ENCODE results near the gene PEDS1. TPM values are rescaled to one million over a fixed set of nuclear protein-coding genes. Genes with fewer than 3 reads are reported as not detected.
"Not testable (repeated sequence)": the region's sequence is repeated elsewhere in the genome, so short reads cannot be mapped to it uniquely, and the experiment has no call there.

PEDS1 gene
- total RNA-seq (2014; rRNA removed; shearing (Covaris generic)) = 49.6 and 61.9 TPM in 2 replicates

DNA sequence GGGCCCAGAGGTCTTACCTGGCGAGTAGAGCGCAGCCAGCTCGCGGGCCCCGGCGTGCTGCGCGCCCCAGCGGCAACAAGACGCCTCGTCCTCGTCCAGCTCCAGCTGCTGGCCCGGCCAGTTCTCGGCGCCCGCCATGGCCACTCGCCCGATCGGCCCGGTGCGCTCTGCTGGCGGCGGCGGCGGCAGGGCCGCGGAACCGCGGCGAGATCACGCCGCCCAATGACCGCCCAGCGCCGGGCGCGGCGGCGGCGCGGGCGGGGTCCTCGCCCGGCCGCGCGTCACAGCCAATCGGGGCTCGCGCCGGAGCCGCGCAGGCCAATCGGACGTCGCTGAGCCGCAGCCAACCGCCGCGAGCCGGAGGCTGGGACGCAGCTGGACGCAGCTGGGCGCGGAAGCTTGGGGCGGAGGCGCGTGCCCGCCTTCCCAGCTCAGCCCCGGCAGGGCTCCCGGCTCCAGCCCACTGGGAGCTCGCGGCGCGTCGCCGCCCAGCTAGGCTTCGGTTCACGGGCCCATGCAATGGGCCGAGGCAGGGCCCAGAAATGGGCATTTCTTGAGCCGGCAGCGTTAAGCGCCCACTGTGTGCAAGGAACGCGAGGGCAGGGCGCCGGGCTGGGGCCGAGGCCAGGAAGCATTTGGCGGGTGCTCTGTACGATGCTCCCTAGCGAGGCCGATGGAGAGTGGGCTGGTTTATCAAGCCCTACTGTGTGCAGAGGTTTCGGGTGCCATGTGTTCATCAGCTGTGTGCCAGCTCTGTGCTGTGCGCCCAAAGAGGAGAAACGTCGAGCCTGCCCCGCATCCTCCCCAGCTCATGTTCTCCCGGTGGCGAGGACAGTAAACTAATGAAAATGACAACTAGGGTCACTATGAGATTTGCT, at the start of gene PEDS1:
TSS of gene PEDS1 (minus strand) at position 224 of the 878 bp plus-strand sequence. CDS start at position 138, 86 bp downstream.
- peak; percentile 92 for DNase-seq (ENCODE audit: low read depth)

DNA sequence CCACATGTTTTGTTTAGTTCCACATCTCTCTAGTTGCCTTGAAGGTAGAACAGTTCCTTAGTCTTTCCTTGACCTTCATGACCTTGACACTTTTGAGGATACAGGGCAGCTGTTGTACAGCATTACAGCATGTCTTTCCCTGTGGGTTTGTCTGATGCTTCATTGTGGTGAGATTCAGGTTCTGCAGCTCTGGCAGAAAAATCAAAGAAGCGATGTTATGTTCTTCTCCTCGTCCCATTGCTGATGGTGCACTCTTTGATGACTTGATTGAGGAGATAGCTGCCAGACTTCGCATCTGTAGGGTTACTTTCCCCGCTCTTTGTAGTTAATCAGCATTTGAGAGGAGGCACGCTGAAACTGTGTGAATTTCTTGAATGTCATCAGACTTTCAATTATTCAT, 49.2 kb upstream of the PEDS1 start:
- DNase-seq (ENCODE audit: low read depth) = no peak

- DNase-seq (ENCODE audit: low read depth) = not testable (repeated sequence)
Measured at GRCh38 chr20:50201710-50202109, 48.2 kb upstream of the PEDS1 start.

GRCh38 chr20:50200482-50201104, 47.1 kb upstream of the PEDS1 start:
- no peak for DNase-seq (ENCODE audit: low read depth)

GRCh38 chr20:50199703-50200102, 46.2 kb upstream of the PEDS1 start:
- no peak for DNase-seq (ENCODE audit: low read depth)

GRCh38 chr20:50198716-50199115, 45.2 kb upstream of the PEDS1 start:
- no peak for DNase-seq (ENCODE audit: low read depth)

DNA sequence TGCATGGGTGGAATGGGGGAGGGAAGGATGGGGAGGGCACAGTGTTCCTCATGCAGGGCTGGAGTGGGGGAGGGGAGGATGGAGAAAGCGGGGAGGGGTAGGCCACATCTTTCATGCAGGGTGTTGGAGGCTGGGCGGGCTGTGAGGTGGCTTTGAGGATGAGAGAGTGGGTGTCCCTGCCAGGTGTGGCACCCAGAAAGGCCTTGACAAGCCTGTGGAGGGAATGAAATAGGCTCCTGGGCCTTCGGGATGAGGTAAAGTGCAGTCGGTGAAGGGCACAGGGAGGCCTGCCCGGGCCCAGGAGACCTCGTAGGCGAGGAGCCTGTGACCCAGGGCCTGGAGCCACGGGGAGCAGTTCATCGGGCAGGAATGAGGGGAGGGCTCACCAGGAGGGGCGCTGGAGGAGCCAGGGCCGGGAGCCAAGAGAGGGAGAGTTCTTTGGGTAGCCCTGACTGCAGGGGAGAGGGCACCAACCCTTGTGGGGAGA, 44.7 kb upstream of the PEDS1 start:
- DNase-seq (ENCODE audit: low read depth) = no peak

GRCh38 chr20:50197463-50198179, 44.1 kb upstream of the PEDS1 start:
- DNase-seq (ENCODE audit: low read depth) = no peak

DNA sequence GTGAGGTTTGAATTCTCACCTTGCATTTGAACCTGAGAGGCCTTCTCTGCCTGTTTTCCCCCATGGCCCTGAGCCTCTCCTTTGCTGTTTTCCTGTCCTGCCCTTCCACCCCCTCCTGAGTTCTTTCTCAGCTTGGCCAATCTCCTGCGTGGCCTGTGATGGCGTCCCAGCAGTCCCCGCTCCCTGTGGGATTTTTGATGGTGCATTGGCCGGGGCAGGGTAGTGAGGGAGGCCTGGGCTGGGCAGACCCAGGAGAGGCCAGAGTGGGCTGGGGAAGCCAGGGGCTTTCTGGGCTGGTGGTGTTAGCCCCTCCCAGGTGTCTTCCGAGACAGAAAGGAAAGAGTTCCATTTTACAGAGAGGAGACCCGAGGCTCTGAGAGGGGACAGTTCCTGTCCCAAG, 43.4 kb upstream of the PEDS1 start:
- no peak for DNase-seq (ENCODE audit: low read depth)

DNA sequence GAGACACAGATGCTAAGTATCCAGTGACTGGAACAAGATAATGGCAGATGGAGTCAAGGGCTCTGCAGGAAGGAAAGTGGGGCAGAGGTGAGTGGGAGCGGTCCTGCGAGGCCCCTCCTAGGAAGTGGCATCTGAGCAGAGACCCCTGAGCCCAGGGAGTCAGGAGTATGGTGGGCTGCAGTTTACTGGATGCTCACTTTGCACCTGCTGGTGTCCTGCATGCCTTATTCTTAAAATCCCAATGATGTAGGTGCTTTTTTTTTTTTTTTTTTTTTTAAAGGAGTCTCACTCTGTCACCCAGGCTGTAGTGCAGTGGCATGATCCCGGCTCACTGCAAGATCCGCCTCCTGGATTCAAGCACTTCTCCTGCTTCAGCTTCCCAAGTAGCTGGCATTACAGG, 42.7 kb upstream of the PEDS1 start:
- no peak for DNase-seq (ENCODE audit: low read depth)

GRCh38 chr20:50195524-50196120, 42.1 kb upstream of the PEDS1 start:
- peak; percentile 35 for DNase-seq (ENCODE audit: low read depth)

DNA sequence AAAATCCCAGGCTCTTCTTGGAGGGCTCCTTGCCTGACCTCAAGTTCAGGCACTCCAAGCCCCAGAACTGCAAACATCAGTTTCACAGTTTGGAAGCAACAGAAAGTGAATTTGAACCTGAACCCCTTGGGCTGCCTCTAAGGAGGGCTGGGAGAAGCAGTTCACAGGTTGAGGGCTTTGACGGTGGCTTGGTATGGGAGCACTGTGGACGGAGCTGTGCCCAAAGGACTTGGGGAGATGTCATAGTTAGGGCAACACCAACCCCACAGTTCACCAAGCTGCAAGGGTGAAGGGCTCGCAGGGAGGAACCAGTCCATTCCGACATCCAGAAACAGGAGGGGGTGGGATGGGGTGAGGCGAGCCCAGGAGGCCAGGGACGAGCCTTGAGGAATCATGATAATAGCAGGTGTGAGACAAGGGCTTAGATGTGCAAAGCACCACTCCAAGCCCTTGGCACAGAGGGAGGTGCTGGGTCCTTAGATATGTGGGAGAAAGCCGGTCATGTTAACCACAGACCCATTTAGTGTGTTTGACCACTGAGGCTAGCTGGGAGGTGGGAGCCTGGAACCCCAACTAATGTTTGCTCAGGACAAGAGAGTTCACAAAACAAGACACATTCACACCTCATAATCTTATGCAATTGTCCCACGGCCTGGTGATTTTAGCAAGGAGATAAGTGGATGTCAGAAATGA, 41.5 kb upstream of the PEDS1 start:
- DNase-seq (ENCODE audit: low read depth) = no peak

DNA sequence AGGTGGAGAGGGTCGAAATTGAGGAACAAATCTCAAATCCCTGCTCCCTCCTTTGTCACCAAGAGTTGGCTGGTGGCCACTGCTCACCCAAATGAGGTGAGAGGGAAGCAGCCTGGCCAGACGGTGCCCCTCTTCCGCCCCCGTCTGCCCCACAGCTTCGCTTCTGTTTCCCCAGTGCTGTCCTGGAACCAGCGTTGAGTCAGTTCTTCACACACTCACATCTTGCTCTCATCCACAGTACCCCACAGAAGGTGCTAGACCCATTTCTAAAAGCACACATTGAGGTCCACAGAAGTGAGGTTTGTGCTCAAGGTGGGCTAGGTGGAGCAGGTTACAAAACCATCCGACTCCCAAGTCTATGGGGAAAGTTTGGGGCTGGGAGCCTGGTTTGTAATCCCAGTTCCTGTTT, 40.9 kb upstream of the PEDS1 start:
- no peak for DNase-seq (ENCODE audit: low read depth)

- DNase-seq (ENCODE audit: low read depth) = peak; percentile 47
Measured at GRCh38 chr20:50193836-50194421, 40.4 kb upstream of the PEDS1 start.

DNA sequence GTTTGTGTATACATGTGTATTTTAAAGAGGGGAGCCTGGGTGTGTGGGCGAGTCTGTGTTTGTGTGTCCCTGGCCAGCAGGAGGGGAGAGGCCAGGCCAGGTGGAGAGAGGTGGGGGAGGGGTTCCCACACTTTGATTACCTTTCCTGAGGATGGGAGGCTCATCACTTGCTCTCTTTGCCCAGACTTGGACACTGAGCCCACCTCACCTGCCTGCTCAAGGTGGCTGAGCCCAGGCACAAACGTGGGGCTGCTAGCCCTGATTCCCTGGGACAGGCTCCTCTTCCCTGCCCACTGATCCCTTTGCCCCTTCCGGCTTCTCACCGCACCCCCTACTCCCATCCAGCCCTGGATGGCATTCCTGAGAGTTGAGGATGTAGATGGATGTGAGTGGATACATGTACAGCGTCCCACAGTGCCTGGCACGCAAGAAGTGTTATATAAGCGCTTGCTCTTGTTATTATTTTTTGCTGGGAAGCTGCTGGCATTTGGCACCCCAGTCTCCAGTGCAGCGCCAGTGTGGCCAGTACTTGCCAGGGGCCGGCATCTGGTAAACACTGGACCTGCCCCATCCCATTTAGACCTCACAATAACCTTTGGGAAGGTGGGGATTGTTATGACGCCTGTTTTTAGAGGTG, 39.8 kb upstream of the PEDS1 start:
- peak; percentile 74 for DNase-seq (ENCODE audit: low read depth)

DNA sequence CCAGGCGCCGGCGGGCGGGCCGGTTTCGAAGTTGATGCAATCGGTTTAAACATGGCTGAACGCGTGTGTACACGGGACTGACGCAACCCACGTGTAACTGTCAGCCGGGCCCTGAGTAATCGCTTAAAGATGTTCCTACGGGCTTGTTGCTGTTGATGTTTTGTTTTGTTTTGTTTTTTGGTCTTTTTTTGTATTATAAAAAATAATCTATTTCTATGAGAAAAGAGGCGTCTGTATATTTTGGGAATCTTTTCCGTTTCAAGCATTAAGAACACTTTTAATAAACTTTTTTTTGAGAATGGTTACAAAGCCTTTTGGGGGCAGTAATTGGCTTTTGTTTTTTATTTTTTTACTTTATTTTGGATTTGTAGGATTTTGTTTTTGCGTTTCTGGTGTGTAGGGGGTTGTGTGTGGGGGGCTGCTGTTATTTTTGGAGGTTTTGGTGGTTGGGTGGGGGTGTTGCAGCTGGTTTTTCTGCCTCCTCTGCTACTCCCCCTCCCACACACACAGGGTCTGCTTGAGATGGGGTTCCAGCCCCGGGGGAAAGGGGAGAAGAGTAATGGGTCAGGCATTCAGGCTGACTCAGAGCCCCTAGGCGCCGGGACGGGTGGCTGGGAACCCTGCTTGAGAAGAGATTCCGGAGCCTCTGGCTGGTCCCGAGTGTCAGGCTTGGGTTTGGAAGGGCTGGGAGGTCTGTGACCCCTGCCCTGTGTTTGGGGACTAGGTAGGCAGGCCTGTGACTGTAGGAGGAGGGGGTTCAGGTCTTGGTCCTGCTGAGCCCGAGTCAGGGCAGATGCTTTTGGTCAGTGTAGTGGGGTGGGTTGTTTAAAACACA, 39.1 kb upstream of the PEDS1 start:
- DNase-seq (ENCODE audit: low read depth) = peak; percentile 96

DNA sequence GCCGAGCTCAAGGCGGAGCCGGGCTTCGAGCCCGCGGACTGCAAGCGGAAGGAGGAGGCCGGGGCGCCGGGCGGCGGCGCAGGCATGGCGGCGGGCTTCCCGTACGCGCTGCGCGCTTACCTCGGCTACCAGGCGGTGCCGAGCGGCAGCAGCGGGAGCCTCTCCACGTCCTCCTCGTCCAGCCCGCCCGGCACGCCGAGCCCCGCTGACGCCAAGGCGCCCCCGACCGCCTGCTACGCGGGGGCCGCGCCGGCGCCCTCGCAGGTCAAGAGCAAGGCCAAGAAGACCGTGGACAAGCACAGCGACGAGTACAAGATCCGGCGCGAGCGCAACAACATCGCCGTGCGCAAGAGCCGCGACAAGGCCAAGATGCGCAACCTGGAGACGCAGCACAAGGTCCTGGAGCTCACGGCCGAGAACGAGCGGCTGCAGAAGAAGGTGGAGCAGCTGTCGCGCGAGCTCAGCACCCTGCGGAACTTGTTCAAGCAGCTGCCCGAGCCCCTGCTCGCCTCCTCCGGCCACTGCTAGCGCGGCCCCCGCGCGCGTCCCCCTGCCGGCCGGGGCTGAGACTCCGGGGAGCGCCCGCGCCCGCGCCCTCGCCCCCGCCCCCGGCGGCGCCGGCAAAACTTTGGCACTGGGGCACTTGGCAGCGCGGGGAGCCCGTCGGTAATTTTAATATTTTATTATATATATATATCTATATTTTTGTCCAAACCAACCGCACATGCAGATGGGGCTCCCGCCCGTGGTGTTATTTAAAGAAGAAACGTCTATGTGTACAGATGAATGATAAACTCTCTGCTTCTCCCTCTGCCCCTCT, 38.2 kb upstream of the PEDS1 start:
- peak; percentile 71 for DNase-seq (ENCODE audit: low read depth)

- DNase-seq (ENCODE audit: low read depth) = peak; percentile 66
Measured at GRCh38 chr20:50191065-50191543, 37.6 kb upstream of the PEDS1 start.
